GM21390 (cell line): ENCODE data around the gene SLC7A10.
A peak's percentile ranks its signal among the peaks of the same experiment; 100 is the strongest.
"Not testable (repeated sequence)": the region's sequence is repeated elsewhere in the genome, so short reads cannot be mapped to it uniquely, and the experiment has no call there.

ENCODE experiments used
- ATAC-seq: cut with Tn5 transposase; IDR thresholded peaks from one replicate; pipeline ENCODE4 v1.9.1; 2021; ENCODE audit not compliant: unreplicated experiment

Gene SLC7A10

DNA sequence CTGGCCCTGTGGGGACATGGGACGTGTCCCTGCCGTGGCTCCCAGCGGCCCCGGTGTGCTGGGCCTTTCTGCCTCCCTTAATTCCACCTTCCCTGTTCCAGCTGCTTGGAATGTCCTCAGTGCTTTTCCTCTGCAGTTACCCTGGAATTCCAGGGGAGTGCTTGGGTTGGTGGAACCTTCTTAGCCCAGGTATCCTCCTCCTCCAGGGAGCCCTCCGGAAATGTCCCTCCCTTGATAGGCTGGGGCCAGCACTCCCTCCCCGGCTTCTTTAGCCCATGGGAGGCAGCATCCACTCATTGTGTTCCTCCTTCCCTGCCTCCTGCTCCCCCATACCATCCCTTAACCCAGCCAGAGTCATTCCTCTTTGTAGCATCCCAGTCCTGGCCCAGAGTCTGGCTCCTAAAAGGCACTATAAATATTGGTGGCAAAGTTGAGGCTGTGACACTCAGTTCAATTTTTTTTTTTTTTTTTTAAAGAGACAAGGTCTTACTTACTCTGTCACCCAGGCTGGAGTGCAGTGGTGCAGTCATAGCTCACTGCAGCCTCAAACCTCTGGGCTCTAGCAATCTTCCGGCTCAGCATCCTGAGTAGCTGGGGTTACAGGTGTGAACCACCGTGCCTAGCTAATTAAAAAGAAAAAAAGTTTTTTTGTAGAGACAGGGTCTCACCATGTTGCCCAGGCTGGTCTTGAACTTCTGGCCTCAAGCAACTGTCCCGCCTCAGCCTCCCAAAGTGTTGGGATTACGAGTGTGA lies 13.7 kb upstream of the SLC7A10 start:
- ATAC-seq, result no peak

DNA sequence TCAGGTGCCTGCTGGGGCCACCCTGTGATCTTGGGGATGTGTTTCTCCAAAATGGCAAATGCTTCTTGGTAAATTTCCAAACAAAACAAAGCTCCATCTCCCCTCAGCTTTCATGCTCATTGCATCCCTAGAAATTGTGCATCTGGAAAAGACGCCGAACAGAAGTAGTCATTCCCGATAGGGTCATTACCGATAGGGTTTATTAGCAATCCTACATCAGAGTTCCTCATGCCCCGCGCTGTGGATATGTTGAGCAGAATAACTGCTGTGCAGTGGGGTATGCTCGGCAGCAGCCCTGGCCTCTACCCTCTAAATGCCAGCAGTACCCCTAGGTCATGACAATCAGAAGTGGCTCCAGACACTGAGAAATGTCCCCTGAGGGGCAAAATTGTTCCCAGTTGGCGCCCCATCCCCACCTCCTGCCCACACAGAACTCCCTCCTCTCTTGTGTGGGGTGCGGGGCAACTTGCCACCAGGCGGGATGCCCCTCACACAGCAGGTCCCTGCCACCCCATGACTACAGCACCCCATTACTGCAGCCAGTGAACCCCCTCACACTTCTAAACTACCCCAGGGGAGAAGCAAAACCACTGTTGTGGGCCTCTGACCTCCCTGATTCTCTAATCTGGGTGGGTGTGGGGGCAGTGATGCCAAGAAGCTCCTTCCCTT lies 13.0 kb upstream of the SLC7A10 start:
- no peak for ATAC-seq

GRCh38 chr19:33236696-33237390 lies 11.2 kb upstream of the SLC7A10 start:
- no peak for ATAC-seq

DNA sequence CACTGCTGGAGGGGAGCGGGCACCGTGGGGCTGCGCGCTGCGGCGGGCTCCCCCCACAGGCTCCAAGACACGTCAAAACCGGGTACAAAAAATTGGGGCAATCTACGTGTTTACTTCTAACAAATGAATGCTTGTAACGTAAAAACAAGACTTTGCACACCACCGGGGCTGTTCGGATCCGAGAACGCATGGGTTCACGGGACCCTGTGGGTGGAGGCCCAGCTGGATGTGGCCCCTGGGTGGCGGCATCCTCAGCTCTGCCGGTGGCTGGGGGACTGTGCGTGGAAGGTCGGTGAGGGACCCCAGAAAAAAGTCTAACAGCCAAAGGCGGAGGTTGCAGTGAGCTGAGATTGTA lies 10.3 kb upstream of the SLC7A10 start:
- no peak for ATAC-seq

GRCh38 chr19:33235269-33235995 lies 9.8 kb upstream of the SLC7A10 start:
- peak; percentile 92 for ATAC-seq

DNA sequence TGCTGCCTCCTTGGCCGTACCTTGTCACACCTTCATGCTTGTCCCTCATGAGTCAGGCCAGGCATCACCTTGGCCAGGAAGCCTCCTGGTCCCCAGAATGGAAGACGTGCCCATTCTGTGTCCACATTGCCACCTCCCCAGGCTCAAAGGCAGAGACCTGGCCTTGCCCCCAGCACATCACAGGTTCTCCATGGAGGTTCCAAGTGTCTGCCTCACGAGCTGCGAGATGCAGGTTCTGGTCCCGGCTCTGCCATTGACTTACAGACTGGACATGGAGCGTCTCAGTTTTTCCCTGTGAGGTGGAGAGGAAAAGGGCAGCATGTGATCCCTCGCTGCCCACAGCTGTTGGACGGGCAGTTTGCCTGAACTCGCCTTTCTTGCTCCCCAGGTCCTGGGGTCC lies 9.1 kb upstream of the SLC7A10 start:
- ATAC-seq, result no peak

DNA sequence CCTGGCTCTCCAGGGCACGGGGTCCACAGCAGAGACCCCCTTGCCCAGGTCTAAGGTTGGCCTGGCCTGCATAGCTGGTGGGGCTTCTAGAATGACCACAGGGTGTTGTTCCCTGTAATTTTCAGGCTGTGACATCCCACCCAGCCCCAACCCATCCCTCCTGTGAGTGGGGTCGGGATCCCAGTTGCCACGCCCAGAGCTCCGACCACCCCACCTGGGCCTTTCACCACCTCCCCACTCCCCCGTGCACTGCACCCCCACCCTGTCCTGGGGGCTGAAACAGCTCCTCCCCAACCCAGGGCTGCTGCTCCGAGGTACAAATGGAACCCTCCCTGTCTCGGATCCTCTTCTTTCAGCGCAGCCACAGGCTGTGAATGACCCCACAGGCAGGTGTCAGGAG lies 8.4 kb upstream of the SLC7A10 start:
- no peak for ATAC-seq

DNA sequence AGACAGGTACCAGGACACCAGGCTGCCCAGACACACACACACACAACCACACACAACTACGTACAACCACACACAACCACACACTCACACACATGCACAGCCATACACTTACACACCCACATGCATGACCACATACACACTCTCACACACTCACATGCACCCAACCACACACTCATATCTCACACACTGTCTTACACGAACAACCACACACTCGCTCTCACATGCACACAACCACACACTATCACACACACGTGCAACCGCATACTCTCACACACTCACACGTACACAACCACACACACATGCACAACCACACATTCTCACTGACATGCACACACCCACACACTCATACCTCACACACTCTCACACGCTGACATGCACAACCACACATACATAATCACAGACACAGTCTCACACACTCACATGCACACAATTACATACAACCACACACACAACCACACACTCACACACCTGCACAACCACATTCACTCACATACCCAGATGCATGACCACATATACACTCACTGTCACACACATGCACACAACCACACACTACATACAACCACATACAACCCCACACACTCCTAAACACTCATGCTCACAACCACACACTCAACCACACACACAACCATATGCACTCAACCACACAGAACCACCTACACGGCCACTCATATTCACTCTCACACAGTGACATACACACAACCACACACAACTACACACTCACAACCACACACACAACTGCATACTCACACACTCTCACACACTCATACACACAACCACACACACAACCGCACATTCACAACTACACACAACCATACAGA lies 7.6 kb upstream of the SLC7A10 start:
- ATAC-seq, result no peak

- ATAC-seq, result no peak
These were observed 7.0 kb upstream of the SLC7A10 start for GRCh38 chr19:33232656-33233055.

- ATAC-seq, result no peak
These were observed 5.9 kb upstream of the SLC7A10 start for GRCh38 chr19:33231511-33231910.

DNA sequence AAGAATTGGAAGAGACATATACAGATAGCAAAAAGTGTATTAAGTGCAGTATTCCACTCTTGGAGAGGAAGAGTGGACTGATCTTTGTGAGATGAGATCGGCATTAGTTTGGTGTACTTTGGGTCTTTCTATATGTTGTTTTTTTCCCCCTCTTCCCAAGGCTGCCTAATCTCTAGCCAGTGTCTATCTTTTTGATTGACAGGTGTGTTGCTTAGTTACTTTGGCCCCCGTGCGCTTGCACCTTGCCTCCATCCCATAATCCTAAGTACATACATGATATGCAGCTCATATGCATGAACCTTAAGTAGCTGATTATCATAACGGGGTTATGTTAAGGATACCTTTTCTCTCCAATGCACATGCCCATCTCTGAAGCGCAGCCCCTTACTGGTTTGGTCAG lies 4.3 kb upstream of the SLC7A10 start:
- ATAC-seq, result no peak

DNA sequence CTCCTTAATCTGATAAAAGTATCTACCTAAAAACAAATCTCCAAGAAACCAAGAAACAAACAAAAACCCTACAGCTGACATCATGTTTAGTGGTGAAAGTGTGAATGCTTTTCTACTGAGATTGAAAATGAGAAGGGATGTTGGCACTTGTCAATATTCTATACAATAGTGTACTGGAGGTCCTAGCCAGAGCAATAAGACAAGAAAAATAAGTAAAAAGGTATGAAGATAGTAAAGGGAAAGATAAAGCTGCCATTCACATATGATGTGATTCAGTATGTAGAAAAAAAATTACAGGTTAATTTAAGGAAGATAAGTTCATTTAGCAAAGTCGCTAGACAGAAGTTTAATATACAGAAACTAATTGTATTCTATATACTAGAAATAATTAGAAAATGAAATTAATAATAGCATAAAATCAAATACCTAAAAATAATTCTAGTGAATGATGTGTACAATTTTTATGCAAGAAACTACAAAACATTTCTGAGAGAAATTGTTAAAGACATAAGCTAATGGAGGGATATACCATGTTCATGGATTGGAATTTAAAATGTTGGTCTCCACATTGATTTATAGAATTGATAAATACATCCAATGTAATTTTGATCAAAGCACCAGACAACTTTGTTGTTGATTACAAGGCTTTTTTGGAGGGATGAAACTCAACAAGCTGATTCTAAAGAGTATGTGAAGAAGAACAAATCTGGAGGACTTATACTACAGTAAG lies 2.4 kb upstream of the SLC7A10 start:
- no peak for ATAC-seq

- ATAC-seq, result no peak
These were observed 1.6 kb upstream of the SLC7A10 start for GRCh38 chr19:33227242-33227650.

DNA sequence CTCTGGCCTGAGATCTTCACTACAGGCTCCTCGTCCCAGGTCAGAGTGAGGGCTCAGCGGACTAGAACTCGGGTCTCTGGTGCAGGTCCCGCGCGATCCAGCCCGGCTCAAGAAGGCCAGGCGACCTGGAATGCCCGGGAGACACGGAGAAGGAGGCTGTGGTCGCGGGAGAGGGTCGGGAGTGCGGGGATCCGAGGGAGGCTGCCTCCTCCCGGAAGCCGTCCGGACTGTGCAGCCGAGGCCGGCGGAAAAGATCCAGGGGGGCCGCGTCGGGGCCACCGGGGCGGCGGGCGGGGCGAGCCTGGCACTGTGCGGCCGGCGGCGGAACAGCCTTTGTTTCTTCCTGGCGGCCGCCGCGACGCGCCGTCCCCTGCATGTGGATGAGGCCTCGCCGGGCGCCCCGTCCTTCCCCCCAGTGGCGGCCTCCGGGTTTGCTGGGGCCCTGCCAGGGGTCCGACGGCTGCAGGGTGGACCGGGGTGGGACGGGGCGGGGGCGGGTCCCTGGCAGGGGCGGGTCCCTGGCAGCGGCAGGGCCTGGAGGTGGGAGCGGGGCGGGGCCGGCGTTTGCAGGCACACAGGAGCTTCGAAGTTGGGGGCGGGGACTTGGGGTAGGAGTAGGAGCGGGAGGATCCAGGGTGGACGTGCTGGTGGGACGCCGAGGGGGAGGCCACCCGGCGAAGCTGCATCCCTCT lies 1.0 kb upstream of the SLC7A10 start:
- ATAC-seq, result no peak

DNA sequence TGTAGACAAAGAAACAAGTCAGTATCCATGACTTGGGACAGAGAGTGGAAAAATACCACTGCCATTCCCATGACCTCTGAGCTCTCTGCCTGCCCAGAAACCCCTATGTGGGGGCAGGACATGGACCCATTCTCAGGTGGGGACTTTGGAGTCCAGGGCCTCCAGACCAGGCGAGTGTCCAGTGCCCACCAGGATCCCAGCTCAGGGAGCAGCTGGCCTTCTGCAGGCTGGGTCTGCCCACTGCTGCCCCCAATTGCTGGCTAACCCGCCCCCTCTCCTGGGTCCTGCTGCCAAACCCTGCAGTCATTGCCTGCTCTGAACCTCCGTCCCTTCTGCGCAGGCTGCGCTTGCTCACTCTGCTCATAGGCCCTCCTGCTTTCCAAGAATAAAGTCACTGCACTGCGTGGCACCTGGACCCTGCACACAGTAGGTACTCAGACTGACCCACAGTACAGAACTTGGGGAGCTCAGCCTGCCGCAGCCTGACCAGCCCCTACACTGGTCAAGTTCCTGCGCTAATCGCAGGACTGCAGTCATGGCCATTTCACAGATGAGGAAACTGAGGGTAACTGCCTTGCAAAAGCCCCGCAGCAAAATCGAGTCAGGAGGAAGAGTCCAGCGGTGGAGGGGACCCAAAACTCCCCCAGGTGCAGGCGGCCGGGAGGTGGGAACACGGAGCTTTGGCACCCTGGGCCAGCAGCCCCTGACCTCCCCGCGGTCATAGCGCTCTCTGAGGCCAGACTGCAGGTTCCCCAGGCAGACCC lies 774 bp downstream of the SLC7A10 start:
- ATAC-seq, result no peak

GRCh38 chr19:33222255-33222654 lies 3.4 kb downstream of the SLC7A10 start:
- ATAC-seq, result not testable (repeated sequence)

GRCh38 chr19:33221638-33222037 lies 4.0 kb downstream of the SLC7A10 start:
- no peak for ATAC-seq

- no peak for ATAC-seq
These were observed 4.9 kb downstream of the SLC7A10 start for GRCh38 chr19:33220735-33221134.

- no peak for ATAC-seq
These were observed 5.5 kb downstream of the SLC7A10 start for GRCh38 chr19:33220115-33220514.
